Measurements from ENCODE around the gene SH2D3C. TPM values are rescaled to one million over a fixed set of nuclear protein-coding genes. Genes with fewer than 3 reads are reported as not detected.

Gene SH2D3C
- total and polyA plus RNA-seq, 2 of the 8 experiments (the other 6 are each of a cell fraction or from before 2014, with no cell fraction given), result 6.4 to 8.1 TPM

DNA sequence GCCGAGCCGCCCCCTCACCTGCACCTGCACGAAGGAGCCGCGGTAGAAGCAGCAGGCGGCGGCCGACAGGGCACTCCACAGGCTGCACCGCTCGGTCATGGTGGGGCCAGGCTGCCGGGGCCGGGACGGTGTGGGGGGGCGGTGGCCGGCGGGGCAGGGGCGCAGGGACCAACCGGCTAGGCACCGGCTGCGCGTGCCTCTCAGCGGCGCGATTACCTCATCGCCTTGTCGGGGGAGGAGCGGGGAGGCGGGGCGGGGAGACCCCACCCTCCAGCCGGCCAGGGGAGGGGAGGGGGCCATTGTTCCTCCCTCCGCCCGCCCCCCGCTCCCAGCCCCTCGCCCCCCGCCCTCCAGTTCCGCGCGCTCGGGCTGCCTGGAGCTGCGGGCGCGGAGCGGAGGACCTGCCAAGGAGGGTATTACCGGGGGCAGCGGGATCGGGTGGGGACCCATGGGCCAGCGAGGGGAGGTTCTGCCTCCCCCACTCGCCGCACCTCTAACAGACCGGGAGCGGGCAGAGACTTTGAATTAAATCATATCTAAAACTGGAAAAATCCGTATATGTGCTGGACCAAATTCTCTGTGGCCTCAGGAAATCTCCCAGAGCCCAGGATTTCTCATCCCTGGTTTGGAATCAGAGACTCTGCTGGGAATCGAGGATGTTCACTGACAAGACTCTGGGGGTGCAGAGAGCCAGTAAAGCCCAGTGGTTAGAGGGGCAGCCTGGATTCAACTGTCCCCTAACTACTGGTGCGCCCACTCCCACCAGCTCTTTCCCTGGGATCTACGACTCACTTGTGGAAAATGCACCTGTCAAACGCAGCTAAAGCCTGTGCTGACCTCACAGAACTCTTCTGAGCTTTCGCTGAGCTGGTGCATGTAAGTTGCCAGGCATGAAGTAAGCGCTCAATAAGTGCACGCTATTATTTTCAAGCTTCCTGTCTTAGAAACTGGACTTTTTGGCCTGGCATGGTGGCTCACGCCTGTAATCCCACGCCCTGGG, 23.1 kb downstream of the SH2D3C start:
- Histone ChIP-seq H3K23me2 (ENCODE audit: low read depth, low read length) (peaks cover 13% of the 10 kb centered on the region; the same call in 1 of the 2 replicates), H4K91ac (replicated peaks; ENCODE audit: insufficient read length, low read length) (no peak overlapping the region), H2BK12ac (ENCODE audit: low read depth, low read length) (no peak overlapping the region), H2AFZ (ENCODE audit: low read length) (no peak overlapping the region), H3K4me2 (ENCODE audit: insufficient read depth in 1 of 2, low read depth in 2 of 2, low read length in 2 of 2) (peak overlapping the region; percentile 80 to 98), H3K4me3 (ENCODE audit: extremely low read depth in 1 of 4, insufficient read depth in 2 of 4, low read depth in 3 of 4, low read length in 4 of 4) (peak overlapping the region; percentile 59 to 96 (median 76)), H3K18ac (ENCODE audit: extremely low read depth, low read length) (no peak overlapping the region), H3K79me1 (ENCODE audit: low read depth, low read length) (no peaks in the 10 kb centered on the region), H3K9ac (replicated peaks in 1 of 4; ENCODE audit: extremely low read depth in 1 of 4, low read depth in 3 of 4, low read length in 3 of 4) (peak overlapping the region in 3 of 4 experiments; percentile 38 to 69 (median 59); a peak in 2 of 7 replicates), H3K27ac (ENCODE audit: low read depth, low read length) (no peak overlapping the region; the same call in 1 of the 2 replicates), H2AK5ac (ENCODE audit: low read depth, low read length) (no peak overlapping the region), H3K23ac (ENCODE audit: insufficient read length) (no peak overlapping the region), H2BK15ac (ENCODE audit: low read length) (no peak overlapping the region), H2BK120ac (replicated peaks; ENCODE audit: low read depth, low read length) (no peak overlapping the region), H3K4me1 (replicated peaks in 1 of 4; ENCODE audit: control insufficient read depth in 3 of 4, insufficient read depth in 4 of 4, low read length in 3 of 4) (peaks cover 0 to 4% (median 1%) of the 10 kb centered on the region in 4 experiments; a peak in 4 of 7 replicates), H3K14ac (ENCODE audit: insufficient read length) (no peak overlapping the region), H3K27me3 (replicated peaks in 1 of 4; ENCODE audit: control insufficient read depth in 3 of 4, extremely low read depth in 1 of 4, insufficient read depth in 3 of 4, low read length in 3 of 4) (peaks cover 0 to 16% (median 8%) of the 10 kb centered on the region in 4 experiments; a peak in 6 of 7 replicates), H3K9me3 (ENCODE audit: insufficient read depth in 2 of 2, low read depth in 1 of 2, low read length in 1 of 2) (no peaks in the 10 kb centered on the region), H3K36me3 (ENCODE audit: control insufficient read depth in 2 of 4, insufficient read depth in 4 of 4, low read length in 3 of 4) (no peaks in the 10 kb centered on the region), H2BK5ac (ENCODE audit: low read depth, low read length) (no peak overlapping the region), H2BK20ac (ENCODE audit: low read length) (no peak overlapping the region), H4K8ac (ENCODE audit: extremely low read depth, insufficient read depth, low read length) (no peak overlapping the region; the same call in 1 of the 2 replicates), H3K79me2 (ENCODE audit: control insufficient read depth in 1 of 2, insufficient read depth in 2 of 2, low read length in 2 of 2) (no peaks in the 10 kb centered on the region), H3K4ac (replicated peaks; ENCODE audit: insufficient read length, low read depth, low read length) (no peak overlapping the region), H4K20me1 (replicated peaks in 1 of 2; ENCODE audit: control insufficient read depth in 1 of 2, insufficient read depth in 2 of 2, low read length in 2 of 2) (peaks cover 5 to 21% of the 10 kb centered on the region in 2 experiments), H4K5ac (ENCODE audit: insufficient read length, low read depth, low read length) (no peak overlapping the region), H3K56ac (replicated peaks; ENCODE audit: insufficient read length, low read depth, low read length) (no peak overlapping the region)
- ChIA-PET POLR2A (ENCODE audit: partially characterized antibody) (interaction anchor here (0.6 to 2.4 kb wide), 9 partner anchors 9 to 120 kb away, joined by 3 to 12 read pairs (median 4); no protein-coding TSS in a partner anchor), CTCF (ENCODE audit: partially characterized antibody) (interaction anchor here (0.6 to 3.5 kb wide), 9 partner anchors 8 to 1134 kb away, joined by 3 to 18 read pairs (median 3); partner anchors contain the start of genes SH2D3C and TOR2A)
- DNase-seq (ENCODE audit: low read depth in 1 of 2, low spot score in 2 of 2), result peak; percentile 38 to 79
- 26% methylated on average over 22 of the region's 61 CpGs; no CpG with 5 or more reads in 1 of the 2 experiments for WGBS, 2 experiments (ENCODE audit: extremely low coverage in 1 of 2, insufficient coverage in 1 of 2, insufficient read length in 1 of 2, insufficient replicate concordance in 2 of 2, low coverage in 1 of 2, low lambda C conversion rate in 2 of 2, missing lambda C conversion rate in 1 of 2)
- no peak for FAIRE-seq
- TF ChIP-seq, protein P1, sequence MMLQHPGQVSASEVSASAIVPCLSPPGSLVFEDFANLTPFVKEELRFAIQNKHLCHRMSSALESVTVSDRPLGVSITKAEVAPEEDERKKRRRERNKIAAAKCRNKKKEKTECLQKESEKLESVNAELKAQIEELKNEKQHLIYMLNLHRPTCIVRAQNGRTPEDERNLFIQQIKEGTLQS (IDR thresholded peaks at IDR 0.05; ENCODE audit: insufficient read depth, low read depth, low read length), result no peak
- TF ChIP-seq PHF8 (conservative IDR thresholded peaks at IDR 0.05; ENCODE audit: low read depth, low read length) (peak; percentile 40; the same call in 1 of the 2 replicates), EP300 (IDR thresholded peaks at IDR 0.05; ENCODE audit: borderline replicate concordance in 1 of 2, low read depth in 2 of 2, low read length in 2 of 2) (no peak), TAF7 (optimal IDR thresholded peaks at IDR 0.05; ENCODE audit: borderline replicate concordance, low read depth, low read length) (no peak), RFX5 (IDR thresholded peaks at IDR 0.05; ENCODE audit: borderline replicate concordance, low read depth, low read length) (no peak)
- TF ChIP-seq, protein P2, sequence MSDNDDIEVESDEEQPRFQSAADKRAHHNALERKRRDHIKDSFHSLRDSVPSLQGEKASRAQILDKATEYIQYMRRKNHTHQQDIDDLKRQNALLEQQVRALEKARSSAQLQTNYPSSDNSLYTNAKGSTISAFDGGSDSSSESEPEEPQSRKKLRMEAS (IDR thresholded peaks at IDR 0.05), result peak; percentile 36; the same call in 1 of the 2 replicates
